Kasumi-1 (cell line): ENCODE measurements around the gene SLC7A6.

Source experiments
- DNase-seq, 2 experiments: peaks; one replicate each; lab custom pipeline; 2025; lab: John Stamatoyannopoulos, UW

SLC7A6 gene

GRCh38 chr16:68235108-68235886, 29.0 kb upstream of the SLC7A6 start:
- no peak for DNase-seq

GRCh38 chr16:68235887-68236136, 28.5 kb upstream of the SLC7A6 start, which contains the start of gene ESRP2:
Gene ESRP2, minus strand, starts transcription at chr16:68236127. Its CDS starts 82 bp downstream, at chr16:68236045.
- no peak for DNase-seq

- no peak for DNase-seq
These were observed 28.0 kb upstream of the SLC7A6 start for GRCh38 chr16:68236137-68236825.

- no peak for DNase-seq
These were observed 27.5 kb upstream of the SLC7A6 start for GRCh38 chr16:68236826-68237242.

- DNase-seq = peak; percentile 94 to 100
These were observed 26.9 kb upstream of the SLC7A6 start for GRCh38 chr16:68237243-68238028.

- DNase-seq = no peak
These were observed 26.3 kb upstream of the SLC7A6 start for GRCh38 chr16:68238029-68238345.

- no peak for DNase-seq
These were observed 22.2 kb upstream of the SLC7A6 start for GRCh38 chr16:68242085-68242484.

GRCh38 chr16:68242926-68243858, 21.1 kb upstream of the SLC7A6 start:
- no peak for DNase-seq

GRCh38 chr16:68244481-68244902, 19.8 kb upstream of the SLC7A6 start:
- no peak for DNase-seq

GRCh38 chr16:68244903-68245853, 19.1 kb upstream of the SLC7A6 start, which contains the start of gene PLA2G15:
Gene PLA2G15, plus strand, starts transcription at chr16:68245373. Its CDS starts 54 bp downstream, at chr16:68245427.
- DNase-seq = peak; percentile 77 to 83

GRCh38 chr16:68246121-68246520, 18.2 kb upstream of the SLC7A6 start:
- DNase-seq = no peak

GRCh38 chr16:68246666-68247065, 17.7 kb upstream of the SLC7A6 start:
- DNase-seq = no peak

- peak; percentile 18 to 23 for DNase-seq
These were observed 16.9 kb upstream of the SLC7A6 start for GRCh38 chr16:68247400-68247799.

- DNase-seq = no peak
These were observed 16.4 kb upstream of the SLC7A6 start for GRCh38 chr16:68247932-68248331.

- no peak for DNase-seq
These were observed 15.0 kb upstream of the SLC7A6 start for GRCh38 chr16:68249371-68249770.

- DNase-seq = no peak
These were observed 13.4 kb upstream of the SLC7A6 start for GRCh38 chr16:68250951-68251350.

GRCh38 chr16:68251832-68252231, 12.5 kb upstream of the SLC7A6 start:
- no peak for DNase-seq

GRCh38 chr16:68252383-68252782, 11.9 kb upstream of the SLC7A6 start:
- DNase-seq = no peak

GRCh38 chr16:68253721-68254120, 10.6 kb upstream of the SLC7A6 start:
- DNase-seq = no peak

GRCh38 chr16:68255712-68256111, 8.6 kb upstream of the SLC7A6 start:
- DNase-seq = no peak
